HCT116 (cell line): ENCODE data around the gene RHOG. TPM values are rescaled to one million over a fixed set of nuclear protein-coding genes. Genes with fewer than 3 reads are reported as not detected.

Source experiments
- ATAC-seq: fragments of 200-7000 bp; cut with Tn5 transposase; 2 replicates; pipeline ENCODE4 v1.9.1; 2020; ENCODE audit warnings: mild to moderate bottlenecking, moderate library complexity
- BruUV-seq: library from RNA; stranded (reverse); fragments of 400-500 nt; replicated peaks from 2 replicates; lab custom pipeline; 2021; lab: Mats Ljungman, UMichigan
- CTCF ChIA-PET: fragments of 300-600 bp; sonication (Branson Sonifier 250); formaldehyde crosslinking; loops from one replicate; lab custom pipeline; 2021; ENCODE audit warnings: antibody characterized with exemption; lab: Charles Lee
- POLR2A ChIA-PET: fragments of 300-600, 350-600 bp; sonication (Branson Sonifier 250); formaldehyde crosslinking; loops from one replicate; lab custom pipeline; 2021; ENCODE audit warnings: antibody characterized with exemption; lab: Charles Lee
- RAD21 ChIA-PET, 2 experiments: fragments of 300-600 bp; sonication (Branson Sonifier 250); formaldehyde crosslinking; loops; one replicate each; lab custom pipeline; 2023; ENCODE audit warnings: low total read pairs in 2 of 2; ENCODE audit not compliant: uncharacterized antibody in 2 of 2, unreplicated experiment in 2 of 2, low non-redundant PET in 1 of 2; lab: Charles Lee
- DNase-seq: peaks from one replicate; pipeline ENCODE4 v3.0.0-alpha.2; 2010; ENCODE audit warnings: low read depth, low spot score
- H2AFZ ChIP-seq: fragments of 200-600 bp; shearing (Covaris generic), sonication (generic); 2 replicates; pipeline ENCODE4 v1.6.1; 2017; ENCODE audit warnings: low read depth, mixed run types, mixed read lengths, antibody characterized with exemption, low read length; ENCODE audit not compliant: poor library complexity, severe bottlenecking
- H3K27ac ChIP-seq: 2 replicates; pipeline ENCODE4 v1.5.1; 2012; ENCODE audit warnings: low read depth, low read length
- H3K27me3 ChIP-seq: fragments of 200-600 bp; sonication (generic); 2 replicates; pipeline ENCODE4 v1.6.1; 2016; ENCODE audit warnings: mixed run types, low read length, mixed read lengths; ENCODE audit not compliant: insufficient read depth
- H3K36me3 ChIP-seq, 2 experiments: fragments of 200-500 bp in 1 of 2; fragments of 200-600 bp in 1 of 2; sonication (Bioruptor generic) in 1 of 2; sonication (generic) in 1 of 2; 2 replicates each; pipeline versions ENCODE4 v1.5.1 to v1.6.1; 2014 to 2016; ENCODE audit warnings: low read length in 2 of 2, inconsistent platforms in 1 of 2, mixed read lengths in 1 of 2, mixed run types in 1 of 2; ENCODE audit not compliant: insufficient read depth in 2 of 2, control insufficient read depth in 1 of 2
- H3K4me1 ChIP-seq, 2 experiments: fragments of 200-600 bp in 1 of 2; sonication (generic) in 1 of 2; 2 replicates each; pipeline versions ENCODE4 v1.5.1 to v1.6.1; 2012 to 2017; ENCODE audit warnings: low read length in 2 of 2, inconsistent platforms in 1 of 2, mild to moderate bottlenecking in 1 of 2, mixed read lengths in 1 of 2, mixed run types in 1 of 2, moderate library complexity in 1 of 2; ENCODE audit not compliant: insufficient read depth in 2 of 2, control insufficient read depth in 1 of 2
- H3K4me2 ChIP-seq: fragments of 200-600 bp; sonication (generic); 2 replicates; pipeline ENCODE4 v1.6.1; 2017; ENCODE audit warnings: mixed run types, low read length, mixed read lengths
- H3K4me3 ChIP-seq, 2 experiments: fragments of 200-600 bp in 1 of 2; sonication (generic) in 1 of 2; replicated peaks in 1 of 2; 2 replicates each; pipeline ENCODE4 v1.5.1; 2011 to 2016; ENCODE audit warnings: low read length in 2 of 2, control low read depth in 1 of 2, low read depth in 1 of 2, mild to moderate bottlenecking in 1 of 2, mixed read lengths in 1 of 2, mixed run types in 1 of 2
- H3K79me2 ChIP-seq: fragments of 200-600 bp; sonication (generic); 2 replicates; pipeline ENCODE4 v1.6.1; 2017; ENCODE audit warnings: mild to moderate bottlenecking, mixed run types, low read length, moderate library complexity, mixed read lengths; ENCODE audit not compliant: insufficient read depth
- H3K9ac ChIP-seq: fragments of 200-600 bp; sonication (generic); 2 replicates; pipeline ENCODE4 v1.6.1; 2016; ENCODE audit warnings: low read length, mixed read lengths
- H3K9me2 ChIP-seq: fragments of 200-600 bp; sonication (generic), shearing (Covaris generic); 2 replicates; pipeline ENCODE4 v1.6.1; 2017; ENCODE audit warnings: mixed run types, mild to moderate bottlenecking, moderate library complexity; ENCODE audit not compliant: insufficient read depth
- H3K9me3 ChIP-seq, 2 experiments: fragments of 200-500 bp in 1 of 2; fragments of 200-600 bp in 1 of 2; sonication (Bioruptor generic) in 1 of 2; sonication (generic) in 1 of 2; 2 replicates each; pipeline ENCODE4 v1.6.1; 2014 to 2017; ENCODE audit warnings: low read length in 2 of 2, mixed read lengths in 2 of 2, inconsistent platforms in 1 of 2, low read depth in 1 of 2, mild to moderate bottlenecking in 1 of 2, mixed run types in 1 of 2, moderate library complexity in 1 of 2; ENCODE audit not compliant: control insufficient read depth in 1 of 2, insufficient read depth in 1 of 2
- H4K20me1 ChIP-seq: fragments of 200-600 bp; sonication (generic), shearing (Covaris generic); 2 replicates; pipeline ENCODE4 v1.6.1; 2017; ENCODE audit warnings: mixed run types, mild to moderate bottlenecking, moderate library complexity; ENCODE audit not compliant: insufficient read depth
- CEBPB ChIP-seq: IDR thresholded peaks from 2 replicates; pipeline ENCODE4 v1.6.1; 2012; ENCODE audit warnings: low read depth
- EGR1 ChIP-seq: IDR thresholded peaks from 2 replicates; pipeline ENCODE4 v1.6.1; 2012; ENCODE audit warnings: low read depth
- ELF1 ChIP-seq: IDR thresholded peaks from 2 replicates; pipeline ENCODE4 v1.6.1; 2012; ENCODE audit warnings: low read depth, borderline replicate concordance
- EZH2 ChIP-seq: fragments of 200-600 bp; sonication (generic); IDR thresholded peaks from 2 replicates; pipeline ENCODE4 v1.6.1; 2017; ENCODE audit warnings: antibody characterized with exemption, mixed run types
- EZH2phosphoT487 ChIP-seq: fragments of 200-600 bp; IDR thresholded peaks from 2 replicates; pipeline ENCODE4 v1.6.1; 2018; ENCODE audit warnings: antibody characterized with exemption, borderline replicate concordance
- FOSL1 ChIP-seq: IDR thresholded peaks from 2 replicates; pipeline ENCODE4 v1.6.1; 2012; ENCODE audit warnings: low read depth
- JUND ChIP-seq: IDR thresholded peaks from 2 replicates; pipeline ENCODE4 v1.6.1; 2012
- POLR2A ChIP-seq: IDR thresholded peaks from 2 replicates; pipeline ENCODE4 v1.7.0; 2011; ENCODE audit warnings: borderline replicate concordance; ENCODE audit not compliant: insufficient read depth, insufficient read length; ENCODE audit errors: extremely low read depth
- POLR2AphosphoS5 ChIP-seq: IDR thresholded peaks from 2 replicates; pipeline ENCODE4 v1.6.1; 2011; ENCODE audit warnings: mild to moderate bottlenecking, low read depth, low read length, moderate library complexity
- RAD21 ChIP-seq: IDR thresholded peaks from 2 replicates; pipeline ENCODE4 v1.6.1; 2012; ENCODE audit warnings: low read depth, mild to moderate bottlenecking
- SIN3A ChIP-seq: IDR thresholded peaks from 2 replicates; pipeline ENCODE4 v1.6.1; 2012; ENCODE audit warnings: low read depth
- SP1 ChIP-seq: IDR thresholded peaks from 2 replicates; pipeline ENCODE4 v1.6.1; 2012; ENCODE audit warnings: low read depth
- SRF ChIP-seq: IDR thresholded peaks from 2 replicates; pipeline ENCODE4 v1.6.1; 2012; ENCODE audit warnings: low read depth
- YY1 ChIP-seq: IDR thresholded peaks from 2 replicates; pipeline ENCODE4 v1.6.1; 2011; ENCODE audit warnings: low read length, low read depth, moderate library complexity, mild to moderate bottlenecking; ENCODE audit not compliant: insufficient replicate concordance; ENCODE audit errors: extremely low read depth
- ZNF274 ChIP-seq: fragments of 200-500 bp; sonication (Bioruptor generic); IDR thresholded peaks from 2 replicates; pipeline ENCODE4 v1.6.1; 2014; ENCODE audit warnings: mild to moderate bottlenecking, low read depth, low read length, inconsistent platforms
- intact Hi-C: fragments of 100-400 bp; cut with micrococcal nuclease; formaldehyde crosslinking; loops from 2 replicates; pipeline ENCODE4 v1.10.0; 2022
- total RNA-seq: library from RNA; stranded (reverse); gene quantifications from one replicate; pipeline ENCODE4 v1.2.1, GENCODE V29; 2021; ENCODE audit not compliant: unreplicated experiment
- TF ChIP-seq, protein P1 (sequence below): IDR thresholded peaks from 2 replicates; pipeline ENCODE4 v1.6.1; 2012
- TF ChIP-seq, protein P2 (sequence below): IDR thresholded peaks from 2 replicates; pipeline ENCODE4 v1.6.1; 2012; ENCODE audit warnings: low read depth
- TF ChIP-seq, protein P3 (sequence below): IDR thresholded peaks from 2 replicates; pipeline ENCODE4 v1.6.1; 2011; ENCODE audit warnings: mild to moderate bottlenecking, low read length, moderate library complexity; ENCODE audit not compliant: insufficient replicate concordance; ENCODE audit errors: extremely low read depth
- TF ChIP-seq, protein P4 (sequence below), 3 experiments: fragments of 200-600 bp in 1 of 3; sonication (generic) in 1 of 3; IDR thresholded peaks in 2 of 3; conservative IDR thresholded peaks in 1 of 3; 2 replicates each; pipeline ENCODE4 v1.5.1; 2012 to 2017; ENCODE audit warnings: low read depth in 2 of 3, low read length in 2 of 3, antibody characterized with exemption in 1 of 3, borderline replicate concordance in 1 of 3, control low read depth in 1 of 3, mild to moderate bottlenecking in 1 of 3, mixed read lengths in 1 of 3, mixed run types in 1 of 3, moderate library complexity in 1 of 3; ENCODE audit not compliant: insufficient read depth in 1 of 3
- TF ChIP-seq, protein P5 (sequence below): IDR thresholded peaks from 2 replicates; pipeline ENCODE4 v1.6.1; 2012

RHOG gene
- total RNA-seq, 1 experiment from 2014 or later: 49.1 TPM

DNA sequence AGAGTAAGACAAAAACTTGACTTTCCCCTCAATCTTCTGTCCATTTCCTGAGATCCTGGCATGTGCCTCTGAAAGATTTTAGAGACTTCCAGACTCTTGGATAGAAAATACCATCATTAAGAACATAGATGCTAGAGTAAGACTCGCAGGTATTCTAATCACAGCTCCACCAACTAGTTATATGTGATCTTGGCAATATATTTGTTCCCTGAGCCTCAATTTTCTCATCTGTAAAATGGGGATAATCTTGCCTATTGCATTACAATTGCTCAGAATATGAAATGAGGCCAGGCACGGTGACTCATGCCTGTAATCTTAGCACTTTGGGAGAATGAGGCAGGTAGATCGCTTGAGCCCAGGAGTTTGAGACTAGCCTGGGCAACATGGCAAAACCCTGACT lies 10.7 kb downstream of the RHOG start:
- Histone ChIP-seq H3K4me3 (no peak overlapping the region), H3K4me2 (no peak overlapping the region), H3K36me3 (peaks cover 15 to 29% of the 10 kb centered on the region in 2 experiments; a peak in 3 of 4 replicates), H3K27ac (no peak overlapping the region), H3K4me1 (0 out of 4 replicates have a peak, but pooled peaks cover 0 to 2% of the 10 kb centered on the region in 2 experiments), H4K20me1 (no peaks in the 10 kb centered on the region), H3K9me3 (no peaks in the 10 kb centered on the region), H3K9ac (no peak overlapping the region), H3K9me2 (no peaks in the 10 kb centered on the region), H3K27me3 (no peaks in the 10 kb centered on the region), H3K79me2 (peaks cover 56% of the 10 kb centered on the region), H2AFZ (no peak overlapping the region)
- ATAC-seq (no peak), DNase-seq (no peak)
- POLR2A ChIA-PET: no interaction called here
- BruUV-seq: no TSS peak
- RAD21 ChIA-PET: no interaction called here
- intact Hi-C loops: no loop called here
- CTCF ChIA-PET: no interaction called here
- TF ChIP-seq ZNF274 (no peak), EGR1 (no peak), FOSL1 (no peak), POLR2A (no peak), CEBPB (no peak), JUND (no peak), RAD21 (no peak), EZH2phosphoT487 (no peak), EZH2 (no peak), SIN3A (no peak), YY1 (no peak), POLR2AphosphoS5 (no peak), ELF1 (no peak), SRF (no peak), SP1 (no peak)
- TF ChIP-seq, protein P1, sequence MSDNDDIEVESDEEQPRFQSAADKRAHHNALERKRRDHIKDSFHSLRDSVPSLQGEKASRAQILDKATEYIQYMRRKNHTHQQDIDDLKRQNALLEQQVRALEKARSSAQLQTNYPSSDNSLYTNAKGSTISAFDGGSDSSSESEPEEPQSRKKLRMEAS: no peak
- TF ChIP-seq, protein P2, sequence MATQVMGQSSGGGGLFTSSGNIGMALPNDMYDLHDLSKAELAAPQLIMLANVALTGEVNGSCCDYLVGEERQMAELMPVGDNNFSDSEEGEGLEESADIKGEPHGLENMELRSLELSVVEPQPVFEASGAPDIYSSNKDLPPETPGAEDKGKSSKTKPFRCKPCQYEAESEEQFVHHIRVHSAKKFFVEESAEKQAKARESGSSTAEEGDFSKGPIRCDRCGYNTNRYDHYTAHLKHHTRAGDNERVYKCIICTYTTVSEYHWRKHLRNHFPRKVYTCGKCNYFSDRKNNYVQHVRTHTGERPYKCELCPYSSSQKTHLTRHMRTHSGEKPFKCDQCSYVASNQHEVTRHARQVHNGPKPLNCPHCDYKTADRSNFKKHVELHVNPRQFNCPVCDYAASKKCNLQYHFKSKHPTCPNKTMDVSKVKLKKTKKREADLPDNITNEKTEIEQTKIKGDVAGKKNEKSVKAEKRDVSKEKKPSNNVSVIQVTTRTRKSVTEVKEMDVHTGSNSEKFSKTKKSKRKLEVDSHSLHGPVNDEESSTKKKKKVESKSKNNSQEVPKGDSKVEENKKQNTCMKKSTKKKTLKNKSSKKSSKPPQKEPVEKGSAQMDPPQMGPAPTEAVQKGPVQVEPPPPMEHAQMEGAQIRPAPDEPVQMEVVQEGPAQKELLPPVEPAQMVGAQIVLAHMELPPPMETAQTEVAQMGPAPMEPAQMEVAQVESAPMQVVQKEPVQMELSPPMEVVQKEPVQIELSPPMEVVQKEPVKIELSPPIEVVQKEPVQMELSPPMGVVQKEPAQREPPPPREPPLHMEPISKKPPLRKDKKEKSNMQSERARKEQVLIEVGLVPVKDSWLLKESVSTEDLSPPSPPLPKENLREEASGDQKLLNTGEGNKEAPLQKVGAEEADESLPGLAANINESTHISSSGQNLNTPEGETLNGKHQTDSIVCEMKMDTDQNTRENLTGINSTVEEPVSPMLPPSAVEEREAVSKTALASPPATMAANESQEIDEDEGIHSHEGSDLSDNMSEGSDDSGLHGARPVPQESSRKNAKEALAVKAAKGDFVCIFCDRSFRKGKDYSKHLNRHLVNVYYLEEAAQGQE: no peak
- TF ChIP-seq, protein P3, sequence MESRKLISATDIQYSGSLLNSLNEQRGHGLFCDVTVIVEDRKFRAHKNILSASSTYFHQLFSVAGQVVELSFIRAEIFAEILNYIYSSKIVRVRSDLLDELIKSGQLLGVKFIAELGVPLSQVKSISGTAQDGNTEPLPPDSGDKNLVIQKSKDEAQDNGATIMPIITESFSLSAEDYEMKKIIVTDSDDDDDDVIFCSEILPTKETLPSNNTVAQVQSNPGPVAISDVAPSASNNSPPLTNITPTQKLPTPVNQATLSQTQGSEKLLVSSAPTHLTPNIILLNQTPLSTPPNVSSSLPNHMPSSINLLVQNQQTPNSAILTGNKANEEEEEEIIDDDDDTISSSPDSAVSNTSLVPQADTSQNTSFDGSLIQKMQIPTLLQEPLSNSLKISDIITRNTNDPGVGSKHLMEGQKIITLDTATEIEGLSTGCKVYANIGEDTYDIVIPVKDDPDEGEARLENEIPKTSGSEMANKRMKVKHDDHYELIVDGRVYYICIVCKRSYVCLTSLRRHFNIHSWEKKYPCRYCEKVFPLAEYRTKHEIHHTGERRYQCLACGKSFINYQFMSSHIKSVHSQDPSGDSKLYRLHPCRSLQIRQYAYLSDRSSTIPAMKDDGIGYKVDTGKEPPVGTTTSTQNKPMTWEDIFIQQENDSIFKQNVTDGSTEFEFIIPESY: no peak
- TF ChIP-seq, protein P4, sequence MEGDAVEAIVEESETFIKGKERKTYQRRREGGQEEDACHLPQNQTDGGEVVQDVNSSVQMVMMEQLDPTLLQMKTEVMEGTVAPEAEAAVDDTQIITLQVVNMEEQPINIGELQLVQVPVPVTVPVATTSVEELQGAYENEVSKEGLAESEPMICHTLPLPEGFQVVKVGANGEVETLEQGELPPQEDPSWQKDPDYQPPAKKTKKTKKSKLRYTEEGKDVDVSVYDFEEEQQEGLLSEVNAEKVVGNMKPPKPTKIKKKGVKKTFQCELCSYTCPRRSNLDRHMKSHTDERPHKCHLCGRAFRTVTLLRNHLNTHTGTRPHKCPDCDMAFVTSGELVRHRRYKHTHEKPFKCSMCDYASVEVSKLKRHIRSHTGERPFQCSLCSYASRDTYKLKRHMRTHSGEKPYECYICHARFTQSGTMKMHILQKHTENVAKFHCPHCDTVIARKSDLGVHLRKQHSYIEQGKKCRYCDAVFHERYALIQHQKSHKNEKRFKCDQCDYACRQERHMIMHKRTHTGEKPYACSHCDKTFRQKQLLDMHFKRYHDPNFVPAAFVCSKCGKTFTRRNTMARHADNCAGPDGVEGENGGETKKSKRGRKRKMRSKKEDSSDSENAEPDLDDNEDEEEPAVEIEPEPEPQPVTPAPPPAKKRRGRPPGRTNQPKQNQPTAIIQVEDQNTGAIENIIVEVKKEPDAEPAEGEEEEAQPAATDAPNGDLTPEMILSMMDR (IDR thresholded peaks at IDR 0.05 in 2 of 3, conservative IDR thresholded peaks at IDR 0.05 in 1 of 3; ENCODE audit: borderline replicate concordance in 1 of 3, insufficient read depth in 1 of 3, low read depth in 2 of 3, low read length in 2 of 3): no peak
- TF ChIP-seq, protein P5, sequence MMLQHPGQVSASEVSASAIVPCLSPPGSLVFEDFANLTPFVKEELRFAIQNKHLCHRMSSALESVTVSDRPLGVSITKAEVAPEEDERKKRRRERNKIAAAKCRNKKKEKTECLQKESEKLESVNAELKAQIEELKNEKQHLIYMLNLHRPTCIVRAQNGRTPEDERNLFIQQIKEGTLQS: no peak
